ENCODE data around the gene TNS3. TPM values are rescaled to one million over a fixed set of nuclear protein-coding genes. Genes with fewer than 3 reads are reported as not detected.

The TNS3 gene
- total and polyA plus RNA-seq, 9 of the 15 experiments (the other 6 are each of a cell fraction or from before 2014, with no cell fraction given), result 0.20 TPM; not detected in 8

- FAIRE-seq, result no peak
- no peaks in the 10 kb centered on the region for H3K79me2 ChIP-seq (ENCODE audit: control insufficient read depth, insufficient read depth, low read length)
- H4K20me1 ChIP-seq (replicated peaks; ENCODE audit: control insufficient read depth, insufficient read depth, low read length), result no peaks in the 10 kb centered on the region
- H2AFZ ChIP-seq (ENCODE audit: low read depth, low read length), result no peak overlapping the region
- TF ChIP-seq POLR2H (tag; IDR thresholded peaks at IDR 0.05; ENCODE audit: low read depth) (no peak), BCOR (IDR thresholded peaks at IDR 0.05) (no peak), TEAD4 (IDR thresholded peaks at IDR 0.05; ENCODE audit: low read length) (no peak), TEAD4 (CRISPR knock-in tag; IDR thresholded peaks at IDR 0.05; ENCODE audit: borderline replicate concordance) (no peak), TCF7 (IDR thresholded peaks at IDR 0.05; ENCODE audit: borderline replicate concordance) (no peak), KLF13 (tag; IDR thresholded peaks at IDR 0.05; ENCODE audit: borderline replicate concordance, low read depth) (no peak), SP1 (CRISPR knock-in tag; IDR thresholded peaks at IDR 0.05) (no peak), SMAD2 (IDR thresholded peaks at IDR 0.05; ENCODE audit: low read depth, low read length) (no peak), MXI1 (IDR thresholded peaks at IDR 0.05; ENCODE audit: low read depth, low read length) (no peak), ZNF436 (CRISPR knock-in tag; IDR thresholded peaks at IDR 0.05) (no peak)
- TF ChIP-seq, protein P1, sequence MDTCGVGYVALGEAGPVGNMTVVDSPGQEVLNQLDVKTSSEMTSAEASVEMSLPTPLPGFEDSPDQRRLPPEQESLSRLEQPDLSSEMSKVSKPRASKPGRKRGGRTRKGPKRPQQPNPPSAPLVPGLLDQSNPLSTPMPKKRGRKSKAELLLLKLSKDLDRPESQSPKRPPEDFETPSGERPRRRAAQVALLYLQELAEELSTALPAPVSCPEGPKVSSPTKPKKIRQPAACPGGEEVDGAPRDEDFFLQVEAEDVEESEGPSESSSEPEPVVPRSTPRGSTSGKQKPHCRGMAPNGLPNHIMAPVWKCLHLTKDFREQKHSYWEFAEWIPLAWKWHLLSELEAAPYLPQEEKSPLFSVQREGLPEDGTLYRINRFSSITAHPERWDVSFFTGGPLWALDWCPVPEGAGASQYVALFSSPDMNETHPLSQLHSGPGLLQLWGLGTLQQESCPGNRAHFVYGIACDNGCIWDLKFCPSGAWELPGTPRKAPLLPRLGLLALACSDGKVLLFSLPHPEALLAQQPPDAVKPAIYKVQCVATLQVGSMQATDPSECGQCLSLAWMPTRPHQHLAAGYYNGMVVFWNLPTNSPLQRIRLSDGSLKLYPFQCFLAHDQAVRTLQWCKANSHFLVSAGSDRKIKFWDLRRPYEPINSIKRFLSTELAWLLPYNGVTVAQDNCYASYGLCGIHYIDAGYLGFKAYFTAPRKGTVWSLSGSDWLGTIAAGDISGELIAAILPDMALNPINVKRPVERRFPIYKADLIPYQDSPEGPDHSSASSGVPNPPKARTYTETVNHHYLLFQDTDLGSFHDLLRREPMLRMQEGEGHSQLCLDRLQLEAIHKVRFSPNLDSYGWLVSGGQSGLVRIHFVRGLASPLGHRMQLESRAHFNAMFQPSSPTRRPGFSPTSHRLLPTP (IDR thresholded peaks at IDR 0.05; ENCODE audit: borderline replicate concordance, extremely low read depth, insufficient read length), result no peak
- no peak for ATAC-seq
- H3K4me2 ChIP-seq (ENCODE audit: insufficient read depth, low read length), result no peak overlapping the region
- ChIA-PET POLR2A (no interaction called here), CTCF (ENCODE audit: low intra/inter-chr PET ratio) (no interaction called here)
- no peak overlapping the region for H3K9ac ChIP-seq (ENCODE audit: insufficient read depth in 1 of 2, low read depth in 2 of 2, low read length in 2 of 2)
- DNase-seq (ENCODE audit: extremely low read depth in 1 of 4, low spot score in 3 of 4), result no peak
- H3K27me3 ChIP-seq (ENCODE audit: control insufficient read depth in 2 of 2, insufficient read depth in 2 of 2, low read length in 2 of 2), result peaks cover 13 to 23% of the 10 kb centered on the region in 2 experiments; a peak in 4 of 5 replicates
- BruUV-seq (replicated peaks), result no TSS peak
- intact Hi-C loops (cut with micrococcal nuclease), result no loop called here
- no peaks in the 10 kb centered on the region for H3K9me1 ChIP-seq (ENCODE audit: control insufficient read depth, insufficient read depth, low read length)
- H3K4me1 ChIP-seq (replicated peaks in 1 of 2; ENCODE audit: control insufficient read depth in 2 of 2, insufficient read depth in 2 of 2, low read length in 2 of 2), result no peaks in the 10 kb centered on the region
- under 1% methylated on average over 6 of the region's 6 CpGs for WGBS (ENCODE audit: insufficient coverage, low coverage, missing lambda C conversion rate)
- H3K4me3 ChIP-seq, result no peak overlapping the region
- no peak overlapping the region for H3K27ac ChIP-seq (ENCODE audit: extremely low read depth, low read depth, low read length)
- H3K36me3 ChIP-seq (ENCODE audit: control insufficient read depth, insufficient read depth, low read length), result no peaks in the 10 kb centered on the region
- in situ Hi-C loops (cut with MboI), result no loop called here
- H3K9me3 ChIP-seq (replicated peaks; ENCODE audit: control insufficient read depth, insufficient read depth, low read depth, low read length), result no peaks in the 10 kb centered on the region
These were observed 273.1 kb downstream of the TNS3 start for GRCh38 chr7:47308808-47309207.
